Tibial nerve (tissue), 4 donors: ENCODE results near the gene MAP3K4. TPM values are rescaled to one million over a fixed set of nuclear protein-coding genes. Genes with fewer than 3 reads are reported as not detected.

Source experiments
- DNase-seq, 2 donors: peaks; one replicate each; pipeline ENCODE4 v3.0.0-alpha.2; 2019; ENCODE audit warnings: low spot score in 2 of 2
- H3K27ac ChIP-seq, 4 donors: fragments of 200-600 bp; sonication (generic) in 3 of 4; one replicate each; pipeline ENCODE4 v1.5.1; 2017 to 2019; ENCODE audit warnings: mild to moderate bottlenecking in 1 of 4
- H3K27me3 ChIP-seq, 2 donors: fragments of 200-600 bp; sonication (generic) in 1 of 2; one replicate each; pipeline versions ENCODE4 v1.5.1 to v1.6.0; 2017 to 2019
- H3K36me3 ChIP-seq, 3 donors: fragments of 200-600 bp; sonication (generic); one replicate each; pipeline ENCODE4 v1.5.1; 2018 to 2019
- H3K4me1 ChIP-seq, 4 donors: fragments of 200-600 bp; sonication (generic) in 3 of 4; one replicate each; pipeline ENCODE4 v1.5.1; 2017 to 2019
- H3K4me3 ChIP-seq, 4 donors: fragments of 200-600 bp; sonication (generic) in 3 of 4; one replicate each; pipeline ENCODE4 v1.5.1; 2017 to 2019; ENCODE audit warnings: mild to moderate bottlenecking in 1 of 4, moderate library complexity in 1 of 4
- H3K9me3 ChIP-seq, 4 donors: fragments of 200-600 bp; sonication (generic) in 3 of 4; one replicate each; pipeline ENCODE4 v1.5.1; 2017 to 2019
- EP300 ChIP-seq, 2 donors: sonication (generic); formaldehyde crosslinking; IDR thresholded peaks; one replicate each; pipeline ENCODE4 v1.6.1; 2017; ENCODE audit warnings: antibody characterized with exemption in 2 of 2, mild to moderate bottlenecking in 1 of 2
- POLR2A ChIP-seq, 2 donors: fragments of 450-650 bp; IDR thresholded peaks; one replicate each; pipeline ENCODE4 v1.6.1; 2017; ENCODE audit warnings: antibody characterized with exemption in 2 of 2, mild to moderate bottlenecking in 2 of 2, moderate library complexity in 2 of 2
- WGBS, 2 donors: methylation state at CpG; one replicate each; pipeline ENCODE4 v1.1.5; 2018; 5-methylcytosine and 5-hydroxymethylcytosine counted together
- total RNA-seq, 4 donors: library from RNA; depleted of rRNA; stranded (reverse); fragments of >200 nt; gene quantifications; one replicate each; pipeline ENCODE4 v1.1.0, GENCODE V29; 2016
- TF ChIP-seq, protein P1 (sequence below), 5 experiments: fragments of 200-600 bp in 3 of 5; fragments of 450-650 bp in 2 of 5; sonication (generic) in 3 of 5; IDR thresholded peaks; one replicate each; pipeline ENCODE4 v1.5.1; 2016 to 2019; ENCODE audit warnings: antibody characterized with exemption in 5 of 5, mild to moderate bottlenecking in 3 of 5, moderate library complexity in 2 of 5

MAP3K4 gene
- total RNA-seq, 4 donors from 2014 or later, result 42.9 to 63.0 (median 56.0) TPM

DNA sequence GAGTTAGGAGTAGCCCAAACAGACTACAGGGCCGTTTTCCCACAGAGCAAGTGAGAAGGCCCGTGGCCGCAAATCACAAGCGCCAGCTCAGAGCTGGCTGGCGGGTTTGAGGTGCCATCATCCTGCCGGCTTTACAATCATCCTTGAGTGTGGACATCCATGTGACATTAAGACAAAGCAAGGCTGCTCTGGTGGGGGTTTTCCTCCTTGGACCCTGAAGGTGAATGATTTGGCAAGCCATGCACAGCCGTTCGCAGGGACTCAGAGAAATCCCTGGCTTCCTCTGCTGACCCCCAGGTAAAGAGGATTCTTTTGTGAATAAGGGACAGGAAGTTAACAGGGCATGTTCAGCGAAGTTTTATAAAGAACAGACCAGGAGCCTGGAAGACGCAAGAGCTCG is 145.1 kb downstream of the MAP3K4 start:
- TF ChIP-seq, protein P1, sequence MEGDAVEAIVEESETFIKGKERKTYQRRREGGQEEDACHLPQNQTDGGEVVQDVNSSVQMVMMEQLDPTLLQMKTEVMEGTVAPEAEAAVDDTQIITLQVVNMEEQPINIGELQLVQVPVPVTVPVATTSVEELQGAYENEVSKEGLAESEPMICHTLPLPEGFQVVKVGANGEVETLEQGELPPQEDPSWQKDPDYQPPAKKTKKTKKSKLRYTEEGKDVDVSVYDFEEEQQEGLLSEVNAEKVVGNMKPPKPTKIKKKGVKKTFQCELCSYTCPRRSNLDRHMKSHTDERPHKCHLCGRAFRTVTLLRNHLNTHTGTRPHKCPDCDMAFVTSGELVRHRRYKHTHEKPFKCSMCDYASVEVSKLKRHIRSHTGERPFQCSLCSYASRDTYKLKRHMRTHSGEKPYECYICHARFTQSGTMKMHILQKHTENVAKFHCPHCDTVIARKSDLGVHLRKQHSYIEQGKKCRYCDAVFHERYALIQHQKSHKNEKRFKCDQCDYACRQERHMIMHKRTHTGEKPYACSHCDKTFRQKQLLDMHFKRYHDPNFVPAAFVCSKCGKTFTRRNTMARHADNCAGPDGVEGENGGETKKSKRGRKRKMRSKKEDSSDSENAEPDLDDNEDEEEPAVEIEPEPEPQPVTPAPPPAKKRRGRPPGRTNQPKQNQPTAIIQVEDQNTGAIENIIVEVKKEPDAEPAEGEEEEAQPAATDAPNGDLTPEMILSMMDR (IDR thresholded peaks at IDR 0.05), result no peak
- TF ChIP-seq POLR2A (IDR thresholded peaks at IDR 0.05), result no peak
- no peak for TF ChIP-seq EP300 (IDR thresholded peaks at IDR 0.05)
- no peak overlapping the region for H3K4me3 ChIP-seq
- no peak overlapping the region for H3K27ac ChIP-seq
- no peaks in the 10 kb centered on the region for H3K9me3 ChIP-seq
- H3K4me1 ChIP-seq, result peaks cover 0 to 7% (median 0%) of the 10 kb centered on the region in 4 donors
- no peaks in the 10 kb centered on the region for H3K27me3 ChIP-seq
- H3K36me3 ChIP-seq, result peaks cover 0 to 78% (median 0%) of the 10 kb centered on the region in 3 donors
- 87 to 88% methylated on average over 11 of the region's 11 CpGs for WGBS, 2 donors
- no peak for DNase-seq

DNA sequence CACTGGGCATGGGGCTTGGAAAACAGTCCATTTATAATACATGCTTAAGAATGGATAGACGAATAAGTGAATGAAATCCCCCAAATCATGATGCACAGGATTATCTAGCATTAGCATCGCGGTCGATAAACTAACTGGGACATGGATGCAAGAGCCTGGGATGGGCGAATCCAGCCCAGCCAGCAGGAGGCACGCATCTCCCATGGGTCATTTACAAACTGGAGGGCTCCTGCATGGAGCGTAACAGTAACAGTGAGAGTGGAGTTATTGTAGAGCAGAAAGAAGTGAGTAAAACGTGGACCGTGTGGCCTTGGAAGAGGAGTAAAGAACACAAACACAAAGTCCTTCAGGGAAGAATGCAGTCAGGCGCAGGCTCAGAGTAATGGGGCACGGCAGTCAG is 145.8 kb downstream of the MAP3K4 start:
- Histone ChIP-seq H3K4me1 (peaks cover 0 to 7% (median 0%) of the 10 kb centered on the region in 4 donors), H3K27ac (no peak overlapping the region), H3K4me3 (no peak overlapping the region), H3K9me3 (no peaks in the 10 kb centered on the region), H3K27me3 (no peaks in the 10 kb centered on the region), H3K36me3 (peaks cover 0 to 77% (median 0%) of the 10 kb centered on the region in 3 donors)
- WGBS, 2 donors, result 91 to 95% methylated on average over 11 of the region's 11 CpGs
- TF ChIP-seq EP300 (IDR thresholded peaks at IDR 0.05), result no peak
- TF ChIP-seq POLR2A (IDR thresholded peaks at IDR 0.05), result no peak
- TF ChIP-seq, protein P1 (IDR thresholded peaks at IDR 0.05), result no peak
- no peak for DNase-seq

DNA sequence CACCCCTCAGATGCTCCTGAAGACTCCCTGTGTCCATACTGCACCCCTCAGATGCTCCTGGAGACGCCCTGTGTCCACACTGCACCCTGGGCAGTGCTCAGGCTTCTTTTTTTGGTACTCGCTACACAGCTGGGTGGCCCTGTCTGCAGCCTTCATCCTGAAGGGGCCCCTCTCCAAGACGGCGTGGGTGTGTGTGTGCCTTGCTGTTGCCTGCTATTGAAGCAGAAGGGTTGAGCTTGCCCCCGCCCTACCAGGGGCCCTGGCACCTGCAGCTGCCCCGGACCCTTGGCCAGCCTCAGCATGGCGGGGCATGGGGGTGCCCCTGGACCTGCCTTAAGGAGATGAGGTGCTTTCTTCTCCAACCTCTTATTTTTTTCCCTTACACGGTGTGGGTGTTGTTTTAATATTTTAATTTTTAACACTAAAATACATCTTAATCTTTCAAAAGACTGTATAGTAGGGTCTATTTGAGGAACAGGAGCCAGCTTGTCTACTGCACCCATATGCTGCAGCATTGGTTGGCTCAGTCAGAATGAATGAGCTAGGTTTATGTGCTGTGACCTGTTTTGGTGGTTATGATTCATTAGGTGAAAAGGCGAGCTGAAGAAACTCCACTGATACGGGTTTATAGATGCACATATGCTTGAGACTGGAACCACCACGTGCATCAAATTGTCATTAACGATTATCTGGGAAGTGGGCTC is 146.4 kb downstream of the MAP3K4 start:
- Histone ChIP-seq H3K36me3 (peaks cover 0 to 77% (median 0%) of the 10 kb centered on the region in 3 donors), H3K27ac (no peak overlapping the region), H3K9me3 (no peaks in the 10 kb centered on the region), H3K4me1 (peaks cover 0 to 7% (median 0%) of the 10 kb centered on the region in 4 donors), H3K27me3 (no peaks in the 10 kb centered on the region), H3K4me3 (no peak overlapping the region)
- DNase-seq, result no peak
- 94 to 95% methylated on average over 12 of the region's 12 CpGs for WGBS, 2 donors
- TF ChIP-seq, protein P1 (IDR thresholded peaks at IDR 0.05), result no peak

DNA sequence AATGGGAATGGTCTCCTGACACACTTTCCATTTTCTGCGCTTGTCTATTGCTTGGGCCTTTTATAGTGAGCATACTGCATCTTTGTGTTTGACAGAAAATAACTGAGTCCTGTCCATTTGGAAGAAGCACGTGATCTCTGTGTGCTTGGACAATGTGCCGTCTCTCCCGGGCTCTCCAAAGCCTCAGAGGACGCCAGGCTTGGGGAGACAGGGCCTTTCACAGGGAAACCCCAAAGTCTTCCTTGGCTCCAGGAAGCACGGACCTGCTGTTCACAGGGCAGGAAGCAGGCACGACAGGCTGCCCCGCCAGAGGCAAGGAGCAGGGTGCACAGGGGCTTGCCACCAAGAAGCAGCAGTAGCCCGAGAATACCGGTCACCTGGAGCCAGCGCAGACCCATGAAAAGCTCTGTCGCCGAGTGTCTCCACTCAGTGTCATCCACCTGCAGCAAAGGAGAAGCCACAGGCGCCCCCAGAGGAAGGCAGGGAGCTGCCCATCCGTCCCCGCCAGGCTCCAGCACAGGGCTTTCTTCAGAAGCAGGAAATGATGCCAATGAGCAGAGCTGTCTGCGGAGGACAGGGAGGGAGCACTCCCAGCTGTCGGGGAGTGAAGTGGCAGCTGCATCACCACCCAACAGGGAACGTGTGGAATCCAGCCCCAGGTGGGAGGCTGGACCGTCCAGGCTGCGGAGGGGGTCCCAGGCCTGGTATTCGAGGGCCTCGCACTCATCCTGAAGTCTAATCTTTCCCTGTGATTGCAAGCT is 147.2 kb downstream of the MAP3K4 start:
- H3K36me3 ChIP-seq, result peaks cover 0 to 79% (median 0%) of the 10 kb centered on the region in 3 donors
- no peak overlapping the region for H3K4me3 ChIP-seq
- H3K4me1 ChIP-seq, result peaks cover 0 to 5% (median 0%) of the 10 kb centered on the region in 4 donors
- 92 to 97% methylated on average over 17 to 22 of the region's 23 CpGs for WGBS, 2 donors
- no peaks in the 10 kb centered on the region for H3K9me3 ChIP-seq
- DNase-seq, result no peak
- no peak for TF ChIP-seq EP300 (IDR thresholded peaks at IDR 0.05)
- TF ChIP-seq, protein P1 (IDR thresholded peaks at IDR 0.05), result no peak
- TF ChIP-seq POLR2A (IDR thresholded peaks at IDR 0.05), result no peak
- no peak overlapping the region for H3K27ac ChIP-seq
- no peaks in the 10 kb centered on the region for H3K27me3 ChIP-seq

DNA sequence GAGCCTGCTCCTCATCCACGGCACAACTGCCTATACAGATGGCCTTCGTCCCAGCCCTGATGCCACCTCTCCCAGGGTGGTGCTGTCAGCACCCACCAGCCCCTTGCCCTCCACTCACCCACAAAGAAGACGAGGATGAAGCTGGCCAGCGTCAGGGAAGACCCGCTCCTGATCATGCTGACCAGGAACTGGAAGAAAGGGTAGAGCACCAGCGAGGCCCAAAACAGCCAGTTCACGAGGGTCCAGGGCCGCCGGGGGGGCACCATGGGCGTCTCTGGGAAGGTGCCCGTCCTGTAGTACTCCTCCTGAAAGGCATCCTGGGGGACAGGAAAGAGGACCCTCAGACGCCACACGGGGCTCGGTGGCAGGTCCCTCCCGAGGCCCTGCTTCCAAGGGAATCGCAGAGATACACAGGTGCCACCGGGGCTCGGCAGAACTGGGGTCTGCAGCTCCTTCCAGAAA is 147.8 kb downstream of the MAP3K4 start:
- Histone ChIP-seq H3K27ac (no peak overlapping the region), H3K4me3 (no peak overlapping the region), H3K9me3 (no peaks in the 10 kb centered on the region), H3K4me1 (no peaks in the 10 kb centered on the region), H3K36me3 (peaks cover 0 to 79% (median 0%) of the 10 kb centered on the region in 3 donors), H3K27me3 (no peaks in the 10 kb centered on the region)
- TF ChIP-seq, protein P1 (IDR thresholded peaks at IDR 0.05), result no peak
- no peak for TF ChIP-seq POLR2A (IDR thresholded peaks at IDR 0.05)
- no peak for TF ChIP-seq EP300 (IDR thresholded peaks at IDR 0.05)
- no peak for DNase-seq
- 91 to 92% methylated on average over 11 to 12 of the region's 18 CpGs for WGBS, 2 donors
